Forelimb muscle (tissue), 1 donor: ENCODE results near the gene NPPC. TPM values are rescaled to one million over a fixed set of nuclear protein-coding genes. Genes with fewer than 3 reads are reported as not detected.
A peak's percentile ranks its signal among the peaks of the same experiment; 100 is the strongest.
"Not testable (repeated sequence)": the region's sequence is repeated elsewhere in the genome, so short reads cannot be mapped to it uniquely, and the experiment has no call there.

Experiments used
- DNase-seq: peaks from one replicate; pipeline ENCODE4 v3.0.0-alpha.2; 2013; ENCODE audit warnings: low read depth
- polyA plus RNA-seq: library from polyadenylated mRNA; unstranded; fragments of 120-200 nt; gene quantifications from one replicate; pipeline ENCODE4 v1.2.1, GENCODE V29; 2013; ENCODE audit not compliant: insufficient read length

The NPPC gene
- polyA plus RNA-seq, 1 donor, result 1.8 TPM

DNA sequence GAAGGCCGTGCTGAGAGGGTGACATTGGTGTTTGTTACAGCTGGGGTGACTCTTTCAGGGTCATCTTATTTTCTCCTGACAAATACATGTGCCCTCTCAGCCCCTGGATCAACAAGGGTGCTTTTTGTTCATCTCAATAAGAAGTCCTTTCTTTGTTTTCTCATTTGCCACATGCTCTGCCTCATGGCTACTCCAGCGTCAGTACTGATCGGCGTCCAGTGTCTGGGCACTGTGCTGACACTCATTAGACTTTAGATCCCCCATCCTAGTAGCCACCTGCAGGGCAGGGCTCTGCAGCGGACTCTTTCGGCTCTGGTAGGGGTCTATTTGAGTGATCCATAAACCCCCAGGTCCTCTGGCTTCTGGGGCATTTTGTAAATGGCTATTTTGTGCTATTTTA lies 38.4 kb downstream of the NPPC start:
- DNase-seq, result no peak

DNA sequence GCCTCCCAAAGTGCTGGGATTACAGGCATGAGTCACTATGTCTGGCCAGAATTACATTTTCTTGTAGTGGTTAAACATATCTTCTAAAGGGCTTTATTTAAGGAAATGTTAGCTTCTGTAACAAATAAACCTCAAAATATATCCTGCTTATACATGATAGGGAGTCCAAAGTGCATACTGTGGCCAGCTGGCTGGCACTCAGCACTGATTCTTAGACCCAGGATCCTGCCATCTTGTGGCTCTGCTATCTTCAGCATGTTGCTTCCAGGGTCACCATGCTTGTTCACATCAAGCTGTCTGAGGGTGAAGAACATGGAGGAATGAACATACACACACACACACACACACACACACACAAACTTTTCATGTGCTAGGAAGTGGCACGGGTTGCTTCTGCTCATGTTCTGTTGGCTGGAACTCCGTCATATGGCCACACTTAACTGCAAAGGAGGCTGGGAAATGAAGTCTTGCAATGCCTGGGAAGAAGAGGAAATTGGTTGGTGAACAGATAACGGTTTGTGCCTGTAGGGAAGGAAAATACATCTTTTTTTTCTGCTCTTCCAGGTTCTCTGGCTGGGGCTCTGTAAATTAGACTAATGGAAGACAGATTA lies 40.0 kb downstream of the NPPC start:
- DNase-seq, result no peak

DNA sequence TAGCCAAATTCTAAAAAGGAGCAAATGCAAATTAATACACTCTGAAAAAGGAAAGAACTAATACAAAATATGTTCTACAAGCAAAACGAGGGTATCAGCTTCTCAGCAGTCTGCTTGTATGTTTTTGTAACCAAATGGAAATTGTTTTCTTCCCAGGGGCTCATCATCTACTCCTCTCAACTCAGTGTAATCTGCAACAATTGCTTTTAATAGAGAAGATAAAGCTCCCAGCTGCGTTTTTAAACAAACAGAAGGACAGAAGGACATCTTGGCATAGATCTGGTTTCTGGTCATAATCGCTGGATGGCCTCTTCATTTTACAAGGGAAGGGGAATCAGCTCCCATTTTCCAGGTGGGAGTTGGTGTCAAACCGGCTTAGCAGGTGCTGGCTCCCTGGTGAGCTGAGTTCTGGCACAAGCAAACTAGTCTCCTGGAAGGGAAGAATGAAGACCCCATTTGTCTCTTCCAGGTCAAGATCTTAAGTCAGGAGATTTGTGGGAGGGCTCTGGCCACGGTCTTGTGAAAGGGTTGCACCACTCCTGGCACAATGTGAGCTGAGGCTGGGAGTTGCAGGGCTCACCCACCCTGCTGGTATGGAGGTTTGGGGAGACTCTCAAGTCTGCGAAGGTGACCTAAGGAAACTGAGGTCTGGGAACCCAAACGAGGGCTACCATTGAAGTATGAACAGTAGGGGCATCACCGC lies 41.6 kb downstream of the NPPC start:
- no peak for DNase-seq

DNA sequence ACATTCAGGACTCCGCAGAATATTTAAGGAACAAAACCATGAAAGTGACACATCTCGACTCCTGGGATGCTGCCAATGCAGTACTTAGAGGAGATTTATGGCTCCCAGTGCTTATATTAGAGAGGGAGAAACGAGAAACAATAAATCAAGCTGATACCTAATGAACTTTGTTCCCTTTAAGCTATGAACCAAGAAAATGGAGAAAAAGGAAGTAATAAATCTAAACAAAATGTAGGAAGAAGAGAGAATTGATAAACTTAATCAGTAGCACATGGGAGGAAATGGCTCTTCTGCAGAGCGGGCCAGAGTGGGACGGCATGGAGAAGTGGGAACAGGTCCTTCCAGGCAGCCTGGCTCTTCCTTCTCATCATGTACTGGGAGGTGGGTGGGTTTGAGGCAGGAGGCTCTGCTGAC lies 42.7 kb downstream of the NPPC start:
- peak; percentile 4 for DNase-seq

DNA sequence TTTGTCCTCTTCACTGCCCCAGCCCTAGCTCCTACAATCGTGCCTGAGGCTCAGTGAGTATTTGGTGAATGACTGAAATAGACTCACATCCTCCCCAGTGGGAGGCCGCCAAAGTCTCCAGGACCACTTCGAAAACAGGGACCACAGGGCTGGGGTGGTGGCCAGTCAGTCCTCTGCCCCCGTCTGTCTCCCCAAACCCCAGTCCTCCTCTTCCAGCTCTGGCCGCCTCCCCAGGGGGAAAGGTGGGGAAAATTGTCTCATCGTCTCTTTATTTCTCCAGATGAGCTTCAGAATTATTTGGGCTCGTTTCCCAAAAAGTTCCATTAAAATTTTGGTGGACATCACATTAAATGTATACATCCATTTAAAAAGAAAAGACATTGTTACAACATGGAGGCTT lies 43.5 kb downstream of the NPPC start:
- no peak for DNase-seq

DNA sequence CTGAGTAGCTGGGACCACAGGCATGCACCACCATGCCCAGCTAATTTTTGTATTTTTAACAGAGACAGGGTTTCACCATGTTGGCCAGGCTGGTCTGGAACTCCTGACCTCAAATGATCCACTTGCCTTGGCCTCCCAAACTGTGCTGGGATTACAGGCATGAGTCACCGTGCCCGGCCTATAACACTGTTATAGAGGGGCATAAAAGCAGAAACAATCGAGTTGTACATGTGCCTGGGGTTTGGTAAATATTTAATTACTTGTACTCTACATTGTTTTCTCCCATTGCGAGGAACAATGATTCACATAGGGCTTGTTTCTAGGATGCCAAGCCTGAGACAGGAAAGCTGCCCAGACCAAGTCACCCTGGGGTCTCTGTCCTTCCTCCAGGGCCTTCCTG lies 45.8 kb downstream of the NPPC start:
- not testable (repeated sequence) for DNase-seq

DNA sequence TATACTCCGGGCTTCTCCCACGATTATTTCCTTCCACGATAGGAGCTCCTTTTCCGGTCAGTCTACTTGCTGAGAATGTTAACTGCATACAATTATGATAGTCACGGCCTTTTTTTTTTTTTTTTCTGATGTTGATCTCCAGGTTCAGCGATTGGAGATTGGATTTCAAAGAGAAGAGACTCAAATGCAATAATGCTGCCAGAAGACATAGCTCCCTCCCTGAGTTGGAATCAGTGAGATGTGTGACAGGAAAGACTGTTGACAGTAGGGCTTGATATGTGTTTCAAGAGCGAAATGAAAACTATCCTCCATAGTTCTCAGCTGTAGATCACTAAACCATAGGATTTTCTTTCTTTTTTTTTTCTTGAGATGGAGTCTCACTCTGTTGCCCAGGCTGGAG lies 47.0 kb downstream of the NPPC start:
- DNase-seq, result no peak

DNA sequence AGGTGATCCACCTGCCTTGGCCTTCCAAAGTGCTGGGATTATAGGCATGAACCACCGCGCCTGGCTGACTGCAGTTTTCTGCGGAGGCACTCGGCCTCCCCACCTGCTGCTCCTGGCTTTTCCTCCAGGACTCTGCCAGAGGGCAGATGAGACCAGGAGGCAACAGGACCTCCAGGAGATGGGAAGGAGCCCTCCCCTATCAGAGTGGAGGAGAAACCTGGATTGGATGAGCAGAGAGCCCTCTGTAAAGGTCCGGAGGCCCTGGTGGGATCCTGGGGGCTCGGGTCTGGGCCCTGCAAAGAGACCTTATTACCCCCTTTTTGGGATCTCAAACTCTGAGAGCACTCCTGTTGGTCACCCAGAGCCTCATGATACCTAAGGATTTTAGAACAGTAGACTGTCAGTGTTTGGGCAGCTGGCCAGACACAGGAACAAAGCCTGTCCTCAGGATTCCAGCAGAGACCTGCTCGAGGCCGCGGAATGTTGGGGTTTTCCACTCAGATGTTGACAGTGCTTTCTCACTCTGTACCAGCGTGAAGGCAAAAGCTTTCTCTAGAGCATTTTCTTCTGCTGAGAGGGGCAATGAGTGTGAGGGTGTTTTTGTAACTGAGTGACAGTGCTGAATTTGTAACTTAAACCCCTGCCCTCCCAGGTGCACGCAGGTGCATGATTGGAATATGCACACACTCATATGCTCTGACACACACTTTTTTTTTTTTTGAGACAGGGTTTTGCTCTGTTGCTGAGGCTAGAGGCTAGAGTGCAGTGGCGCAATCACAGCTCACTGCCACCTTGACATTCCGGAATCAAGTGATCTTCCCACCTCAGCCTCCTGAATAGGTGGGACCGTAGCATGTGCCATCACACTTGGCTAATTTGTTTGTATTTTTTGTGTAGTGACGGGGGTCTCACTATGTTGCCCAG lies 48.4 kb downstream of the NPPC start:
- no peak for DNase-seq

DNA sequence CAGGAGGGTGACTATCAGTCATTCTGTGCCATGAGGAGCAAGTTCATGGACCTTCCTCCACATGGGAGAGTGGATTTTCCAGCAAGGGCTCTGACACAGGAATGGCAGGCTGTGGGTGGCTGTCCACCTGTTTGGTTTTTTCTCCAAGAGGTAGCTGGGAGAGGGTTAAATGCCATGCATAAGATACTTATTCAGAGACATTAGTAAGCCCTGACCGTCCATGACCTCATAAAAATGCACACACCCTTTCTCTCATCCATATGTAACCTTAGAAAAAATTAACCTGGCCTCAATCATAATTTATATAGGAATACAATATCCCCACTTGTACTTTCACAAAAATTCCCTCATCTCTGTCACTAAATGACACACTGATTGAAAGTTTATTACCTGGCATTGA lies 51.3 kb downstream of the NPPC start:
- DNase-seq, result no peak

Other genes with a start within 250 kb of the NPPC start
- 486 TPM for gene PTMA, start 217.9 kb downstream of the NPPC start, polyA plus RNA-seq
- 17.8 TPM for gene PDE6D, start 145.1 kb downstream of the NPPC start, polyA plus RNA-seq
- 39.2 TPM for gene COPS7B, start 140.0 kb downstream of the NPPC start, polyA plus RNA-seq
- gene DIS3L2, start 35.3 kb upstream of the NPPC start, polyA plus RNA-seq, result 21.1 TPM